Stimulated activated effector memory CD8-positive, alpha-beta T cell treated with anti-CD3 and anti-CD28 coated beads, Interleukin-12 subunit alpha, Interleukin-12 subunit beta, amount 100 ng/mL, for 72 hours (primary cell): ENCODE measurements around the gene C9orf85.
"Not testable (repeated sequence)": the region's sequence is repeated elsewhere in the genome, so short reads cannot be mapped to it uniquely, and the experiment has no call there.

Source experiments
- ATAC-seq: fragments of 150-1000 bp; cut with Tn5 transposase; 2 replicates; pipeline ENCODE4 v1.10.0; 2021
- DNase-seq, 2 donors: peaks; one replicate each; pipeline ENCODE4 v3.0.0; 2021 to 2022; ENCODE audit warnings: low spot score in 2 of 2
- H3K27ac Mint-ChIP-seq: one replicate; pipeline ENCODE4 v1.8.0; 2022; ENCODE audit warnings: mild to moderate bottlenecking, mixed read lengths
- H3K36me3 Mint-ChIP-seq: one replicate; pipeline ENCODE4 v1.8.0; 2022; ENCODE audit warnings: mild to moderate bottlenecking, mixed read lengths
- H3K4me1 Mint-ChIP-seq: one replicate; pipeline ENCODE4 v1.8.0; 2022; ENCODE audit warnings: mixed read lengths
- H3K4me3 Mint-ChIP-seq: one replicate; pipeline ENCODE4 v1.8.0; 2022; ENCODE audit warnings: mild to moderate bottlenecking, mixed read lengths
- H3K9me3 Mint-ChIP-seq: one replicate; pipeline ENCODE4 v1.8.0; 2022; ENCODE audit warnings: mixed read lengths

Gene C9orf85

DNA sequence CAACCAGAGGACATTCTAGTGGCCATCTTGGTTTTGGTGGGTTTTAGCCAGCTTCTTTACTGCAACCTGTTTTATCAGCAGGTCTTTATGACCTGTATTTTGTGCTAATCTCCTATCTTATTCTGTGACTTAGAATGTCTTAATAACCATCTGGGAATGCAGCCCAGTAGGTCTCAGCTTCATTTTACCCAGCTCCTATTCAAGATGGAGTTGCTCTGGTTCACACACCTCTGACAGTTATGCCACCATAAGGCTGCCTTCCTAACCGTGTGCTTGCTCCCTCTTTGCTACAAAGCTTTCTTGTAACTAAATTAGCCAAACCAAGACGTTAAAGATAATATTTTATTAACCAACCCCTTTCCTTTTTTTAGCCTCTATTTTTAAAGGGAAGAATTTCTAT, 43.2 kb downstream of the C9orf85 start:
- not testable (repeated sequence) for H3K4me1 Mint-ChIP-seq, H3K4me3 Mint-ChIP-seq, H3K9me3 Mint-ChIP-seq, H3K27ac Mint-ChIP-seq, ATAC-seq, DNase-seq
- peaks cover 12% of the 10 kb centered on the region for H3K36me3 Mint-ChIP-seq

DNA sequence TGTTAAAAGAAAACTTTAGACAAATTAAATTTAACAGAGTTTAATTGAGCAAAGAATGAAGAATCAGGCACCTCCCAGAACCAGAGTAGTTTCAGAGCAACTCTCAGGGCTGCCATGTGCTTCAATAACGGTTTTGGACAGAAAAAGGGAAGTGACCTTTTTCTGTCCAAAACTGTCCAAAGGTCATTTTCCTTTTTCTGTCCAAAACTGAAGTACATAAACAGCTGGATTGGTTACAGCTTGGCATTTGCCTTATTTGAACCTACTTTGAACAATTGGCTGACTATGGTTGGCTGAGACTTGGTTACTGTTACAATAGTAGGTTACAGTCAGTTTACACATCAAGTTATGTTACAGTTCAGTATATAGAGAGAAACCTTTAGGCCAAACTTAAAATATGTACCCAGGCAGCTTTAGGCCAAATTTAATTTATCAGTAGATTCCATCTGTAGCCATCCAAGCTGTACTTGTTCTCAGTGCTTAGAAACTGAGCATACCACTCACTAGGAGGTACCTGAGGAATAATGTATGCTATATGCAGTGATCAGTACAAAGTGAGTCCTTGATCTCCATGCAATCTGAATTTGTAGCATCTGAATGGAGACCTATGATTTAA, 44.0 kb downstream of the C9orf85 start:
- DNase-seq (no peak), ATAC-seq (no peak)
- no peak overlapping the region for H3K27ac Mint-ChIP-seq
- H3K4me1 Mint-ChIP-seq: no peaks in the 10 kb centered on the region
- H3K36me3 Mint-ChIP-seq: peaks cover 12% of the 10 kb centered on the region
- no peaks in the 10 kb centered on the region for H3K9me3 Mint-ChIP-seq
- H3K4me3 Mint-ChIP-seq: no peak overlapping the region

DNA sequence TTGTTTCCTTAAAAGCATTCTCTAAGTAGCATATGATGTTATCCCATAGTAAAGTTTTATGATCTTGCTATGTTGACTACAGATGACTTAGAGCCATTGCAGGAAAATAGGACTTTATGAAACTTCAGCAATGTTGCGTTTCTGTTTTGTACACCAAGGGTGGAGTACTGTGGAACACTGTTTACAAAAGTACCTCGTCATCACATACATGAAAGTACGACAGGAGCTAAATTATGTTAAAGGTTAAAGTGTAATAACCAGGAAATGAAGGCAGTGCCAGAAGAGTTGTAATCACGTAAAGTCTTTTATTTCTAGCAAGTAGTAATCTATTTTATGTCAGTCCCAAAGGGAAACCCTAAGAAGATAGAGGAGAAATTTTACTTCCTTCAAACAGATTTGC, 50.9 kb downstream of the C9orf85 start:
- DNase-seq (no peak), ATAC-seq (no peak)
- H3K4me3 Mint-ChIP-seq: no peak overlapping the region
- H3K9me3 Mint-ChIP-seq: peaks cover 3% of the 10 kb centered on the region
- H3K27ac Mint-ChIP-seq: no peak overlapping the region
- peaks cover 12% of the 10 kb centered on the region for H3K36me3 Mint-ChIP-seq
- no peaks in the 10 kb centered on the region for H3K4me1 Mint-ChIP-seq

DNA sequence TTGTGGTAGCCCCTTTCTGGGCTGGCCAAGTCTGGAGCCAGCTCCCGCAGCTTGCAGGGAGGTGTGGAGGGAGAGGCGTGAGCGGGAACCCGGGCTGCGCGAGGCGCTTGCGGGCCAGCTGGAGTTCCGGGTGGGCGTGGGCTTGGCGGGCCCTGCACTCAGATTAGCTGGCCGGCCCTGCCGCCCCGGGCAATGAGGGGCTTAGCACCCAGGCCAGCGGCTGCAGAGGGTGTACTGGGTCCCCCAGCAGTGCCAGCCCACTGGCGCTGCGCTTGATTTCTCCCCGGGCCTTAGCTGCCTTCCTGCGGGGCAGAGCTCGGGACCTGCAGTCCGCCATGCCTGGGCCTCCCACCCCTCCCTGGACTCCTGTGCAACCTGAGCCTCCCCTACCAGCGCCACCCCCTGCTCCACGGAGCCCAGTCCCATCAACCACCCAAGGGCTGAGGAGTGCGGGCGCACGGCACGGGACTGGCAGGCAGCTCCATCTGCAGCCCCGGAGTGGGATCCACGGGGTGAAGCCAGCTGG, 52.1 kb downstream of the C9orf85 start:
- not testable (repeated sequence) for H3K36me3 Mint-ChIP-seq, H3K4me3 Mint-ChIP-seq, H3K27ac Mint-ChIP-seq, DNase-seq, H3K9me3 Mint-ChIP-seq, H3K4me1 Mint-ChIP-seq, ATAC-seq

DNA sequence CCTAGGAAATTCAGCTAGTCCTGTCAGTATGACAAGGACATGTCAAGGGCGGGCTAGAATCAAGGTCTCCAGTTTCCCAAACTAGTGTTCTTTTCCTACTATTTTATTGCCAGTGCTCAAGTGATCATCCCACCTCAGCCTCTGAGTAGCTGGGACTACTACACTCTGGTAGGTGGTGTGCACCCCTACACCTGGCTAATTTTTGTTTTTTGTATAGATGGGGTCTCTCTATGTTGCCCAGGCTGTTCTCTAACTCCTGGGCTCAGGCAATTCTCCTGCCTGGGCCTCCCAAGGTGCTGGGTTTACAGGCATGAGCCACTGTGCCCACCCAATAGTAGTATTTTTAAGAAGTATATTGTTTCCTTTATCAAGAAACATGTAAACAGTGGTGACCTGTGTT, 54.0 kb downstream of the C9orf85 start:
- peaks cover 5% of the 10 kb centered on the region for H3K4me1 Mint-ChIP-seq
- no peak overlapping the region for H3K4me3 Mint-ChIP-seq
- H3K9me3 Mint-ChIP-seq: peaks cover 14% of the 10 kb centered on the region
- DNase-seq (no peak), ATAC-seq (no peak)
- H3K36me3 Mint-ChIP-seq: peaks cover 5% of the 10 kb centered on the region
- no peak overlapping the region for H3K27ac Mint-ChIP-seq

DNA sequence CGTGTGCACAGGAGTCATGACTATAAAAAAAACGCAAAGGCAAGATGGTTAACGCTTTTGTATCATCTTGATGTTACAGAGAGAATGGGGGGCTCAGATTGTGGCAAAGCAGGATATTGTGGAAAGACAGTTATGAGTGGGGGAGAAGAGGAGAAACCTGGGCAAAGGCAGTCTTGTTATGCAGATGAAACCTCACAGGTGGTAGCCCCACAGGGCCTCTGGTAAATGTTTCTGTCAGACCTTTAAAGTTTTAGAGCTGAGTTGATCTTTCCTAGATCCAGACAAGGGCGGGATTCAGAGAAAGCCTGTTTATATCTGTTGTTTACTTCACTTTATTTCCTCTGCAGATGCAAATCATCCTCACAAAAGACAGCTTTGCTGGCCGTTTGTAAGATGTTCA, 55.2 kb downstream of the C9orf85 start:
- DNase-seq: no peak
- H3K27ac Mint-ChIP-seq: no peak overlapping the region
- H3K36me3 Mint-ChIP-seq: peaks cover 5% of the 10 kb centered on the region
- H3K4me3 Mint-ChIP-seq: no peak overlapping the region
- peaks cover 14% of the 10 kb centered on the region for H3K9me3 Mint-ChIP-seq
- peaks cover 5% of the 10 kb centered on the region for H3K4me1 Mint-ChIP-seq
- no peak for ATAC-seq

DNA sequence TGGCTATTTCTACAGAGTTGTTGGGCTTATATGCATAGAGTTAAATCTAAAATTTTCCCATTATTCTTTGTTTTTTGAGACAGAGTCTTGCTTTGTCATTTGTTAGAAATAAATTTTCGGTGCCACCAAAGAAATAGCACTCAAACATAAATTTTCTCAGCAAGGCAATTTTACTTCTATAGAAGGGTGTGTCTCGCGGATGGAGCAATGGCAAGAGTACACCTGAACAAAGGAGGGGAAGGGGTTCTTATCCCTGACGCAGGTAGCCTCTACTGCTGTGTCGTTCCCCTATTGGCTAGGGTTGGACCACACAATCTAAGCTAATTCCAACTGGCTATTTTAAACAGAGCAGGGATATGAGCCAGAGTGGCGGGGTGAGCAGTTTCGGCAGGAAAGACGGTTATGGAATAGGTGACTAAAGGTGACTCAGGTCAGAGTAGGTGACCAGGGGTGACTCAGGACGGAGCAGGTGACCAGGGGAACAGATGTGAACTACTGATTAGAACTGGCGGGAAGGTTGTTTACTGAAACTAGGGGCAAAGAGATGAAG, 57.2 kb downstream of the C9orf85 start:
- DNase-seq (no peak), ATAC-seq (no peak)
- H3K9me3 Mint-ChIP-seq: peaks cover 14% of the 10 kb centered on the region
- peaks cover 13% of the 10 kb centered on the region for H3K36me3 Mint-ChIP-seq
- no peak overlapping the region for H3K27ac Mint-ChIP-seq
- H3K4me1 Mint-ChIP-seq: peaks cover 5% of the 10 kb centered on the region
- no peak overlapping the region for H3K4me3 Mint-ChIP-seq

DNA sequence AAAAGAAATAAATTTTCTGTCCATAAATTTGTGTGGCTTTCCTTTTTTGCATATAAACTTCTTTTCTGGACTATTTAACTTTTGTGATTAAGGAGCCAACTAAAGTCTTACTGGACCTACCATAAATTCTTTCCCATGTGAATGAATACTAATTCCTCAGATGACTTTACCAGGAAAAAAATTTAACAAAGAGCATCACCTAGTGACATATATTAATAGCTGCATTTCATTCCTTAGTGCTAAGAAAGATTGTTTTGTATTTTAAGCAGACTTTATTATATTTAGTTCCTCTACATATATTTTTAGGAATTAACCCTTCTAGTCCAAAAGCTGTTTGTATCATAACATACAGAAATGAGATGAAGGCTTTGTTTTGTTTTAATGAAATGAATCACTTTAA, 64.4 kb downstream of the C9orf85 start:
- H3K27ac Mint-ChIP-seq: no peak overlapping the region
- H3K4me1 Mint-ChIP-seq: no peaks in the 10 kb centered on the region
- no peaks in the 10 kb centered on the region for H3K9me3 Mint-ChIP-seq
- peaks cover 18% of the 10 kb centered on the region for H3K36me3 Mint-ChIP-seq
- ATAC-seq: no peak
- no peak overlapping the region for H3K4me3 Mint-ChIP-seq
- no peak for DNase-seq

DNA sequence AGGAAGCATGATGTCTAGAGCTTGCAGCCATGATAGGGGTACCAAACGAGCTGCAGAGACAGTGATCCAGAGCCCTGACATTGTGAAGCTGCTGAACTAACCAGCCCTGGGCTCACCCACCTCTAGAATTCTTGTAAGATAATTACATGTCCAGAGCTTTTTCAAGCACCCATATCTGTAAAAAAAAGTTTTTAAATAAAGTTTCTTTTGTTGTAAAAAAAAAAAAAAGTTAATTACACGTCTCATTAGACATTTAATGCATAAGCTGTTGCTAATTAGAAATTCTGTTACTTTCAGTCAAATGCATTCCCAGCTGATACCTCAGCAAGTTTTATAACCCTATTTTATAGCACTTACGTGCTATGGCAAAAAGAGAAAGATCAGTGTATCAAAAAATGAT, 65.6 kb downstream of the C9orf85 start:
- Mint-ChIP-seq H3K9me3 (no peaks in the 10 kb centered on the region), H3K27ac (no peak overlapping the region), H3K36me3 (peaks cover 18% of the 10 kb centered on the region), H3K4me1 (no peaks in the 10 kb centered on the region), H3K4me3 (no peak overlapping the region)
- ATAC-seq: no peak
- DNase-seq: no peak

DNA sequence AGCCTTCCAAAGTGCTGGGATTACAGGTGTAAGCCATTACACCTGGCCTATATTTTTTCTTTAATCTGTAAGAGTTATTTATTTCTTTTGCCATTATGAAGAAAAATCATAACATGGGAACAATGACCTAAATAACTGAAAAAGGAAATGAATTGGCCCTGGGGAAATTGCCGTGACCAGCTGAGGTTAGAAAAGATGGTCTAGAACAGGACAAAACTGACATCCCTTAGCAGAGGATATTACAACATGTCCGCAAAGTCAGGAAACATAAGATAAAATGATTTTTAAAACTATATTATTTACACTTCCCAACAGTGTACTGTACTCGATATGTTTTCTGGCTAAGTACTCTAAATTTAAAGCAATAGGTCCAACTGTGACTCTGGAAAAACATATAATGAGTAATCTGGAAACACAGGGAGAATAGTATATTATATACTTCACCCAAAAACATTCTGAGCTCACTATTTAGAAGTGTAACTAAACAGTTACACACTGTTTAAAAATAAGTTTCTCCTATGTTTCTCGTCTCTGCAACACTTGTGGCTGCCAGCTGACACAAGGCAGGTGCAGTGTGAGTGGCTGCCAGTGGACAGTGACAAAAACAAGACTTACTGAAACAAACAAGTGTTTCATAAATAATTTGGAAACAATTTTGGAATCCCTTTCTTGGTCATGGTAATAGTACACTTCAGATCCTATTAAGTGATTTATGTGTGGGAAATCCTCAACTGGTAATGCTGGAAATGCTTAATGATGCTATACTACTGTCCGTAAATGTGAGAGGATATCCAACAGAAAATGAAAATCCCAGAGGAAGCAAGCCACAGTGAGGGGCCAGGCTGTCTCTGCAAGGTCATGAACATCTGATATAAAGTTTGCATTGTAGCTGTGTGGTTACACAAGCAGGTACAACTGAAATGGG, 69.1 kb downstream of the C9orf85 start:
- DNase-seq: no peak
- Mint-ChIP-seq H3K27ac (no peak overlapping the region), H3K4me1 (no peaks in the 10 kb centered on the region), H3K9me3 (no peaks in the 10 kb centered on the region), H3K4me3 (no peak overlapping the region), H3K36me3 (peaks cover 5% of the 10 kb centered on the region)
- ATAC-seq: no peak

DNA sequence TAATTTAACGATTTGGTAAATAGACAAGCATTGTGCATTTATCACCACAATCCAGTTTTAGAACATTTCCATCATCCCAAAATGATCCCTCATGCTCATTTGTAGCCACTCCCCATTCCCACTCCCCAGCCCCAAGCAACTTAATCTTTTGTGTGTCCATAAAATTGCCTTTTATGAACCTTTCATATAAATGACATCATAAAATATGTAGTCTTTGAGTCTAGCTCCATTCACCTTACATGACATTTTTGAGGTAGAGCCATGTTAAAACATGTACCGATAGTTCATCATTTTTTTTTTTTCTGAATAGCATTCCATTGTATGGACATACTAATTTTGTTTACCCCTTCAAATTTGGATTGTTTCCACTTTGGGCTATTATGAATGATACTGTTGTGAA, 70.5 kb downstream of the C9orf85 start:
- H3K9me3 Mint-ChIP-seq: no peaks in the 10 kb centered on the region
- no peak overlapping the region for H3K27ac Mint-ChIP-seq
- H3K4me1 Mint-ChIP-seq: no peaks in the 10 kb centered on the region
- H3K36me3 Mint-ChIP-seq: peaks cover 5% of the 10 kb centered on the region
- no peak overlapping the region for H3K4me3 Mint-ChIP-seq
- DNase-seq (no peak), ATAC-seq (no peak)

DNA sequence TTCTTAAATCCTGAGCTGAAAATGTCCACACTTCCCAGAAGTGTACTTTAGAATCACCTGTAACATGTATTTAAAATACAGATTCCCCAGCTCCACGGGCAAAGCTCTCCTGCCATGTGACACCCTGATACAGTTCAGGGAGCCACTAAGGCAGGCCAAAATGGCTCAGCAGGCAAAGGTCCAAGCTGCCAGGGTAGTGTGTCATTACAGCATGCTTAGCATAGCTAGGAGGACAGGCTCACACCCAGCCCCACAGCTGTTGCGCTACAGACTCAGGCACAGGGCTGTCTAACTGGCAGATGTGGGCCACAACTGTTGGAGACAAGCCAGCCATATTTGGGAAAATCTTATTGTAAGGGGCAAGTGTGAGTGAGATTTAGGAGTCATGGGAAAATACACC, 73.0 kb downstream of the C9orf85 start:
- no peak for ATAC-seq
- Mint-ChIP-seq H3K9me3 (no peaks in the 10 kb centered on the region), H3K27ac (no peak overlapping the region), H3K4me1 (no peaks in the 10 kb centered on the region), H3K36me3 (peaks cover 5% of the 10 kb centered on the region), H3K4me3 (no peak overlapping the region)
- no peak for DNase-seq

DNA sequence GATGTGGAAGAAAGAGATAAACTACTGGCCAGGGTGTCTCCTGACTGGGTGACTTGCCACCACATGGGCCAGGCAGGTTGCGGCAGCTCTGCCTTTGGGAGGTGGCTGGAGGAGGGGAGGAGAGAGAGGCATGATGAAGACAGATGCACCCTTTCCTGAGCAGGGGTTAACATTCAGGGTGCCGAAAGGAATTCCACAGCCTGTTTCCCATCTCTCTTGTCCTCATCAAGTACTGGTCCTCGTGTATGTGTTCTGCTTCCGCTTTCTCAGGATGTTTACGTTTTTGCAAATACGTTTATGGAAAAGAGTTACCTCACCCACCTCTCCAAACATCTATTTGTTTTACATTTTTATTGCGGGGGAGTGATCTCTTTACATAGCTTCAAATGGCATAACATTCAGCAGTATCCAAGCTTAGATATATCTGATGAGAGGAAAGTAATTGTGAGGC, 73.4 kb downstream of the C9orf85 start:
- no peak overlapping the region for H3K27ac Mint-ChIP-seq
- no peak for DNase-seq
- peaks cover 5% of the 10 kb centered on the region for H3K36me3 Mint-ChIP-seq
- no peaks in the 10 kb centered on the region for H3K9me3 Mint-ChIP-seq
- no peaks in the 10 kb centered on the region for H3K4me1 Mint-ChIP-seq
- no peak for ATAC-seq
- H3K4me3 Mint-ChIP-seq: no peak overlapping the region

DNA sequence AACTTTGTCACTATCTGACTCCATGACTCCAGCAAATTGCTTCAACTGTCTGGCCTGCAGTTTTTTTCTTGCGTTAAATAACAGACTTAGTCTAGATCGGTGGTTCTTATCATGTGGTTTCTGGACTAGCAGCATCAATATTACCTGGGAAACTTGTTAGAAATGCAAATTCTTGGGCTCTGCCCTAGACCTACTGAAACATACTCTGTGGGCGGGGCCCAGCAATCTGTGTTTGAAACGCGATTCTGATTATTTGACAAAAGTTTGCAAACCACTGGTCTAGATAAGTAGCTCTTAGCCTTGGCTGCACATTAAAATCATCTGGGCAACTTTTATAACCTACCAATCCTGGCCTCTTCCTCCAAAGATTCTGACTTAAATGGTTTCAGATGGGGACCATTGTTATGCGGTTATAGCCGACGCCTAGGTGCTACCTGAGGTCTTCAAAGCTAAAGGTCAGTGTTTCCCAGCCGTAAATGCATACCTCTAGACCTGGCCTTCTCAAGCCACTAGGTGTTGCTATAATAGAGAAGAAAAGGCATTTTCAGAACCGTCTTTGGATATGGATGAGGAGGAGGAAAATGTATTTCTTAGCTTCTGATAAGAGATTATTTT, 74.0 kb downstream of the C9orf85 start:
- ATAC-seq: no peak
- H3K36me3 Mint-ChIP-seq: peaks cover 5% of the 10 kb centered on the region
- H3K4me3 Mint-ChIP-seq: no peak overlapping the region
- H3K27ac Mint-ChIP-seq: no peak overlapping the region
- DNase-seq: no peak
- H3K9me3 Mint-ChIP-seq: no peaks in the 10 kb centered on the region
- H3K4me1 Mint-ChIP-seq: no peaks in the 10 kb centered on the region

DNA sequence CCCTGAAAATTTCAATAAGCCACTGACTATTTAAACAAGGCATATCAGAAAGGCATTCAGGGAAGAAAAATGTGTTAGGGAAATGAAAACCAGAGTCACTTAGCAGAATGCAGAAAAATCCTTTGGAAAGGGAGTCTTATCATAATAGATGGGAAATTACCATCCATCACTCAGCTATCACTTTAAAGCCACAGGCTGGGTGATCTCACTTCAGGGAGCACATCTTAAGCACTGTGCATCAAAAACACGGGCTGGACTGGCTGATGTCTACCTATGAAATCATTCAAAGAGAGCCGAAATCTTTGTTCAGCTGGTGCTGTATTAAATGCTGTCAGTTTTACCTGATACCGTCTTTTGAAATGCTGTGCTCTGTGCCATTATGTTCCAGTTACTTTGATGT, 75.5 kb downstream of the C9orf85 start:
- H3K4me1 Mint-ChIP-seq: no peaks in the 10 kb centered on the region

More for the DNA sequence above, 75.5 kb downstream of the C9orf85 start:
- Mint-ChIP-seq H3K27ac (no peak overlapping the region), H3K36me3 (peaks cover 5% of the 10 kb centered on the region), H3K9me3 (no peaks in the 10 kb centered on the region), H3K4me3 (no peak overlapping the region)
- DNase-seq (no peak), ATAC-seq (no peak)
